GM12878 (cell line): ENCODE results near the gene DSE.

ENCODE experiments used
- CUX1 ChIP-seq: IDR thresholded peaks from 2 replicates; pipeline ENCODE4 v1.6.1; 2012; ENCODE audit warnings: improper control_type of control experiment, low read depth, low read length; ENCODE audit not compliant: insufficient replicate concordance
- EED ChIP-seq: sonication (generic); IDR thresholded peaks from 2 replicates; pipeline ENCODE4 v1.6.1; 2016; ENCODE audit warnings: antibody characterized with exemption, low read depth
- EP300 ChIP-seq, 2 experiments: fragments of 150-350 bp in 1 of 2; IDR thresholded peaks; 2 replicates each; pipeline ENCODE4 v1.6.1; 2011 to 2012; ENCODE audit warnings: low read depth in 2 of 2, low read length in 2 of 2, borderline replicate concordance in 1 of 2, improper control_type of control experiment in 1 of 2, inconsistent platforms in 1 of 2; ENCODE audit not compliant: control insufficient read depth in 1 of 2
- FOXK2 ChIP-seq: fragments of 450-650 bp; IDR thresholded peaks from 2 replicates; pipeline ENCODE4 v1.6.1; 2017; ENCODE audit warnings: mild to moderate bottlenecking, moderate library complexity
- JUND ChIP-seq: IDR thresholded peaks from 2 replicates; pipeline ENCODE4 v1.6.1; 2012; ENCODE audit warnings: low read depth, mild to moderate bottlenecking, low read length, improper control_type of control experiment, moderate library complexity
- POLR2A ChIP-seq: IDR thresholded peaks from 2 replicates; pipeline ENCODE4 v1.6.1; 2011; ENCODE audit warnings: low read depth, mild to moderate bottlenecking, low read length
- RELA ChIP-seq: fragments of 450-650 bp; IDR thresholded peaks from 2 replicates; pipeline ENCODE4 v1.8.0; 2014; ENCODE audit warnings: borderline replicate concordance; ENCODE audit not compliant: partially characterized antibody
- SMARCA5 ChIP-seq: fragments of 450-650 bp; IDR thresholded peaks from 2 replicates; pipeline ENCODE4 v1.6.1; 2017; ENCODE audit warnings: mild to moderate bottlenecking
- SMC3 ChIP-seq: IDR thresholded peaks from 2 replicates; pipeline ENCODE4 v1.6.1; 2011; ENCODE audit warnings: low read length, improper control_type of control experiment, borderline replicate concordance
- YY1 ChIP-seq: IDR thresholded peaks from 2 replicates; pipeline ENCODE4 v1.6.1; 2011; ENCODE audit warnings: low read depth, mild to moderate bottlenecking, low read length
- ZBED1 ChIP-seq: IDR thresholded peaks from 2 replicates; pipeline ENCODE4 v1.6.1; 2016; ENCODE audit warnings: borderline replicate concordance
- TF ChIP-seq, protein P1 (sequence below), 3 experiments: IDR thresholded peaks in 2 of 3; conservative IDR thresholded peaks in 1 of 3; 2 replicates each; pipeline ENCODE4 v1.5.1; 2011; ENCODE audit warnings: low read depth in 3 of 3, low read length in 3 of 3, mild to moderate bottlenecking in 3 of 3, control low read depth in 2 of 3, moderate library complexity in 2 of 3, inconsistent platforms in 1 of 3, mixed read lengths in 1 of 3; ENCODE audit not compliant: control insufficient read depth in 2 of 3, insufficient read depth in 1 of 3; ENCODE audit errors: extremely low read depth in 1 of 3
- TF ChIP-seq, protein P2 (sequence below): IDR thresholded peaks from 2 replicates; pipeline ENCODE4 v1.6.1; 2012; ENCODE audit warnings: mild to moderate bottlenecking, low read depth, low read length

GRCh38 chr6:116371918-116372209, 1.1 kb downstream of the DSE start:
- TF ChIP-seq, protein P1, sequence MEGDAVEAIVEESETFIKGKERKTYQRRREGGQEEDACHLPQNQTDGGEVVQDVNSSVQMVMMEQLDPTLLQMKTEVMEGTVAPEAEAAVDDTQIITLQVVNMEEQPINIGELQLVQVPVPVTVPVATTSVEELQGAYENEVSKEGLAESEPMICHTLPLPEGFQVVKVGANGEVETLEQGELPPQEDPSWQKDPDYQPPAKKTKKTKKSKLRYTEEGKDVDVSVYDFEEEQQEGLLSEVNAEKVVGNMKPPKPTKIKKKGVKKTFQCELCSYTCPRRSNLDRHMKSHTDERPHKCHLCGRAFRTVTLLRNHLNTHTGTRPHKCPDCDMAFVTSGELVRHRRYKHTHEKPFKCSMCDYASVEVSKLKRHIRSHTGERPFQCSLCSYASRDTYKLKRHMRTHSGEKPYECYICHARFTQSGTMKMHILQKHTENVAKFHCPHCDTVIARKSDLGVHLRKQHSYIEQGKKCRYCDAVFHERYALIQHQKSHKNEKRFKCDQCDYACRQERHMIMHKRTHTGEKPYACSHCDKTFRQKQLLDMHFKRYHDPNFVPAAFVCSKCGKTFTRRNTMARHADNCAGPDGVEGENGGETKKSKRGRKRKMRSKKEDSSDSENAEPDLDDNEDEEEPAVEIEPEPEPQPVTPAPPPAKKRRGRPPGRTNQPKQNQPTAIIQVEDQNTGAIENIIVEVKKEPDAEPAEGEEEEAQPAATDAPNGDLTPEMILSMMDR (IDR thresholded peaks at IDR 0.05 in 2 of 3, conservative IDR thresholded peaks at IDR 0.05 in 1 of 3; ENCODE audit: control insufficient read depth in 2 of 3, extremely low read depth in 1 of 3, insufficient read depth in 1 of 3, low read depth in 3 of 3, low read length in 3 of 3) = no peak
- no peak for TF ChIP-seq FOXK2
- TF ChIP-seq CUX1 = no peak
- TF ChIP-seq, protein P2, sequence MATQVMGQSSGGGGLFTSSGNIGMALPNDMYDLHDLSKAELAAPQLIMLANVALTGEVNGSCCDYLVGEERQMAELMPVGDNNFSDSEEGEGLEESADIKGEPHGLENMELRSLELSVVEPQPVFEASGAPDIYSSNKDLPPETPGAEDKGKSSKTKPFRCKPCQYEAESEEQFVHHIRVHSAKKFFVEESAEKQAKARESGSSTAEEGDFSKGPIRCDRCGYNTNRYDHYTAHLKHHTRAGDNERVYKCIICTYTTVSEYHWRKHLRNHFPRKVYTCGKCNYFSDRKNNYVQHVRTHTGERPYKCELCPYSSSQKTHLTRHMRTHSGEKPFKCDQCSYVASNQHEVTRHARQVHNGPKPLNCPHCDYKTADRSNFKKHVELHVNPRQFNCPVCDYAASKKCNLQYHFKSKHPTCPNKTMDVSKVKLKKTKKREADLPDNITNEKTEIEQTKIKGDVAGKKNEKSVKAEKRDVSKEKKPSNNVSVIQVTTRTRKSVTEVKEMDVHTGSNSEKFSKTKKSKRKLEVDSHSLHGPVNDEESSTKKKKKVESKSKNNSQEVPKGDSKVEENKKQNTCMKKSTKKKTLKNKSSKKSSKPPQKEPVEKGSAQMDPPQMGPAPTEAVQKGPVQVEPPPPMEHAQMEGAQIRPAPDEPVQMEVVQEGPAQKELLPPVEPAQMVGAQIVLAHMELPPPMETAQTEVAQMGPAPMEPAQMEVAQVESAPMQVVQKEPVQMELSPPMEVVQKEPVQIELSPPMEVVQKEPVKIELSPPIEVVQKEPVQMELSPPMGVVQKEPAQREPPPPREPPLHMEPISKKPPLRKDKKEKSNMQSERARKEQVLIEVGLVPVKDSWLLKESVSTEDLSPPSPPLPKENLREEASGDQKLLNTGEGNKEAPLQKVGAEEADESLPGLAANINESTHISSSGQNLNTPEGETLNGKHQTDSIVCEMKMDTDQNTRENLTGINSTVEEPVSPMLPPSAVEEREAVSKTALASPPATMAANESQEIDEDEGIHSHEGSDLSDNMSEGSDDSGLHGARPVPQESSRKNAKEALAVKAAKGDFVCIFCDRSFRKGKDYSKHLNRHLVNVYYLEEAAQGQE = no peak
- no peak for TF ChIP-seq JUND
- TF ChIP-seq POLR2A = no peak
- TF ChIP-seq EP300 (IDR thresholded peaks at IDR 0.05; ENCODE audit: borderline replicate concordance in 1 of 2, control insufficient read depth in 1 of 2, low read depth in 2 of 2, low read length in 2 of 2) = no peak
- no peak for TF ChIP-seq ZBED1
- no peak for TF ChIP-seq YY1
- no peak for TF ChIP-seq SMARCA5
- no peak for TF ChIP-seq RELA
- no peak for TF ChIP-seq SMC3
- TF ChIP-seq EED = no peak
